Umbilical cord (tissue), 2 donors: ENCODE results near the gene SRGAP2. TPM values are rescaled to one million over a fixed set of nuclear protein-coding genes. Genes with fewer than 3 reads are reported as not detected.
"Not testable (repeated sequence)": the region's sequence is repeated elsewhere in the genome, so short reads cannot be mapped to it uniquely, and the experiment has no call there.

Experiments used
- DNase-seq: peaks from one replicate; pipeline ENCODE4 v3.0.0-alpha.2; 2015; ENCODE audit warnings: low spot score
- total RNA-seq: library from RNA; depleted of rRNA; stranded (reverse); fragments of >200 nt; gene quantifications from one replicate; pipeline ENCODE4 v1.2.3, GENCODE V29; 2014; ENCODE audit warnings: low replicate concordance; ENCODE audit not compliant: insufficient read depth

Gene SRGAP2
- total RNA-seq, 1 donor from 2014 or later = 63.3 TPM

DNA sequence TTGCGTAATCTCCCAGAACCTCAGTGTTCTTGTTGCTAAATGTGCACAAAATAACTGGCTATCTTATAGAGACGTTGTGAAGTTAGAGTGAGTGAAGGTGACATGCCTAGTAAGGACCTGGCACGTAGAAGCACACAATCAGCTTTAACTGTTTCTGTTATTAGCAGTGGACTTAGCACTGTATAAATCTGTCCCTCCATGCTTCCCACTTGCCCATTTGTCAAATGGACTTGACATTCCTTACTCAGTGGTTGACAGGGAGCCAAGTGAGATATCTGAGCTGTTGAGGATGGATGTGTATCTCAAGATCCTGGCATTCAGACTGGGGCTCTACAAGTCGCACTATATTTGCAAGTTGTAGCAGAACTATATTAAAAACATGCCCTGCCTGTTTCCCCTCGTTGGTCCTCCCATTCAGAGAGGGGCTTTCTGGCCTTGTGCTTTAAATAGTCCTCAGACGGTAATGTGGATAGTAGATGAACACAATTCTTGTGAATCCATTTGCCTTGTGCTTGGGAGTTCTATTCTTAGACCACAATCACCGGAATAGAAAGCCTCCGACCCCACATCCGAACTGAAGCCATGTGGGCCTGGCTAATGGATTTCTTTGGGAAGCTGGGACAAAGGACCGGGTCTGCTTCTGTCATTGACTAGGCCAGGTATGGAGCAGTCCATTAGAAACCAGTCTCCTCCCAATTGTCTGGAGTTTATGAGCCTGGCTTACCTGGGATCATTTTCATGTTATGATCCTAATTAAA lies 43.0 kb downstream of the SRGAP2 start:
- not testable (repeated sequence) for DNase-seq

DNA sequence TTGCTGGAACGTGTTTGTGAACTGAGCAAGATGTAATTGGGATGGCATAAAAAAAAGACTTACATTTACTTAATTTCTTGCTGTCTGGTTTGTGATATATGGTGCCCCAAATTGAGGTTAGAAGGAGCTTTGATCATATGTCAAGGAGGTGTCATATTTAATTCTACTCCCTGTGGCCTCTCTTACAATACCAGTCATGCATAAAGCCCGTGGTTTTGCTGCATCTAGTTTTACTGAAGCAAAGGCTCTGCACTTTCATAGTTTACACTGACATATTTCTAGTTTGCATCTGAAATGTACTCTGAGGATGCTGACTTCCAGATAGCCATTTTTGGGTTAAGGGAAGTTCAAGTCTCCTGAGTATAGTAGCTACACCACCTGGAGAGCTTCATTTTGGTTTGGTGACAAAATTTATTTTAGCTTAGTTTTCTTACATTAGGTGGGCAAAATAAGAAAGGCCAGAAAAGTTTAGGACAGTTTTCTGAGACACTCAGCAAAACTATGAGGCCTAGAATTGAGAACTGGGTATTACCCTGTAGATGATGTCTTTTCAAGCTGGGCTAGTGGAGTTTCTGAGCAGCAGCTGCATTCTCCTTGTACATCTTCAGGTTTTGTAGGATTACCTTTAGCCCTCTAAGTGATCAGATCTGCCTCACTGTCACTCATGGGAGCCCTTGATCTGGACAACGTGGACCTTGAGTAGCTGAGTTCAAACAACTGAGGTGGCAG lies 47.8 kb downstream of the SRGAP2 start:
- DNase-seq = not testable (repeated sequence)

DNA sequence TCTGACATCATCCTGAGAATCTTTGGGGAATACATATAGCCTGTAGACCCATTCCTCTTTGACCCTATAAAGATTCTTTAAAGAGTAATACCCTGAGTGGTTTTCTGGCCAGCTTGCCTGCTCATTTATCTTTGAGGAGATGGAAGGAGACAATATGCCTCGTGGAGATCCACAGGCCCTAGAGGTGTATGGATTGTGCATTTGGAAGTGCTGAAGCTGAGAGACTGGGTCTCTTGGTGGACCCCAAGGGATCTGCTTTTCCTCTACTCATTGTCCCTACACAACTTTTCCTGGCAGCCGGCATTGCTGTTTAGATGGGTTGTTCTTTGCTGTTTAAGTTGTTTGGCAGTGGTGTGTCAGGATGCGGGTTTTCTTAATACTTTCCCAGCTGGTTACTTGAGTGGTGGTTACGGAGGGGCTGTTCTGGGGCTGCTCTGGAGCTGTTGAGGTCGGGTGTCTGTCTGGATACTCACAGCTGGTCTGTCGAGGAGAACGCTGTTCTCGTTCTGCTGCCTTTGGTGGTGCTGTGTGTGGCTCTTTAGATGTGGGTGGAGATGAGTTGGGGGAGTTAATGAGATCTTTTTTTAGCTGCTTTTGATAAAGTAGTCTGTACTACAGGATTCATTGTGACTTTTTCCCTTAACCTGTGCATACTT lies 49.5 kb downstream of the SRGAP2 start:
- DNase-seq = peak; percentile 12

Other genes starting within 250 kb of the SRGAP2 start
- gene RAB7B, start 200.1 kb upstream of the SRGAP2 start, total RNA-seq = 5.8 TPM
- 0.48 TPM for gene CTSE, start 179.6 kb upstream of the SRGAP2 start, total RNA-seq
- 4.1 TPM for gene RHEX, start 150.4 kb upstream of the SRGAP2 start, total RNA-seq
- 0.72 TPM for gene AVPR1B, start 86.2 kb upstream of the SRGAP2 start, total RNA-seq
- gene FAM72A, start 702 bp upstream of the SRGAP2 start, total RNA-seq = 2.4 TPM